Measurements from ENCODE around the gene FADS1. TPM values are rescaled to one million over a fixed set of nuclear protein-coding genes. Genes with fewer than 3 reads are reported as not detected.
A peak's percentile ranks its signal among the peaks of the same experiment; 100 is the strongest.

The FADS1 gene
- total and polyA plus RNA-seq, 2 donors from 2014 or later = 6.7 to 19.5 TPM

GRCh38 chr11:61854966-61855714 is 38.3 kb upstream of the FADS1 start:
- Histone ChIP-seq H3K9me3 (ENCODE audit: control insufficient read depth in 2 of 3, insufficient read depth in 1 of 3, low read length in 3 of 3) (no peaks in the 10 kb centered on the region), H3K4me3 (ENCODE audit: low read length in 3 of 3) (no peak overlapping the region), H3K9ac (ENCODE audit: low read length in 3 of 3) (no peak overlapping the region), H3K27me3 (ENCODE audit: control insufficient read depth, insufficient read depth, low read length) (no peaks in the 10 kb centered on the region), H3K4me1 (ENCODE audit: control insufficient read depth in 2 of 3, insufficient read depth in 2 of 3, low read depth in 1 of 3, low read length in 3 of 3) (no peaks in the 10 kb centered on the region), H3K27ac (ENCODE audit: low read depth in 2 of 2, low read length in 2 of 2) (no peak overlapping the region), H3K36me3 (ENCODE audit: control insufficient read depth in 2 of 3, insufficient read depth in 3 of 3, low read length in 3 of 3) (peaks cover 0 to 3% (median 0%) of the 10 kb centered on the region in 3 donors)
- peak in 1 of 5 donors; percentile 24 for DNase-seq
- intact Hi-C loops (cut with DNase I) = no loop called here
- no peak for FAIRE-seq
- no peak for TF ChIP-seq CTCF (IDR thresholded peaks at IDR 0.05; ENCODE audit: borderline replicate concordance, extremely low read depth, insufficient read depth)

- no peaks in the 10 kb centered on the region for H3K27me3 ChIP-seq (ENCODE audit: control insufficient read depth, insufficient read depth, low read length)
- H3K27ac ChIP-seq (ENCODE audit: low read depth in 2 of 2, low read length in 2 of 2) = no peak overlapping the region
- TF ChIP-seq CTCF (IDR thresholded peaks at IDR 0.05; ENCODE audit: borderline replicate concordance, extremely low read depth, insufficient read depth) = no peak
- H3K4me1 ChIP-seq (ENCODE audit: control insufficient read depth in 2 of 3, insufficient read depth in 2 of 3, low read depth in 1 of 3, low read length in 3 of 3) = no peaks in the 10 kb centered on the region
- peaks cover 0 to 3% (median 0%) of the 10 kb centered on the region in 3 donors for H3K36me3 ChIP-seq (ENCODE audit: control insufficient read depth in 2 of 3, insufficient read depth in 3 of 3, low read length in 3 of 3)
- no peak overlapping the region for H3K4me3 ChIP-seq (ENCODE audit: low read length in 3 of 3)
- intact Hi-C loops (cut with DNase I) = no loop called here
- DNase-seq (no peak), FAIRE-seq (no peak)
- no peak overlapping the region for H3K9ac ChIP-seq (ENCODE audit: low read length in 3 of 3)
- no peaks in the 10 kb centered on the region for H3K9me3 ChIP-seq (ENCODE audit: control insufficient read depth in 2 of 3, insufficient read depth in 1 of 3, low read length in 3 of 3)
Observed at GRCh38 chr11:61854206-61854895, 37.5 kb upstream of the FADS1 start.

- no peak overlapping the region for H3K27ac ChIP-seq (ENCODE audit: low read depth in 2 of 2, low read length in 2 of 2)
- TF ChIP-seq CTCF (IDR thresholded peaks at IDR 0.05; ENCODE audit: borderline replicate concordance, extremely low read depth, insufficient read depth) = no peak
- DNase-seq = no peak
- no peak overlapping the region for H3K9ac ChIP-seq (ENCODE audit: low read length in 3 of 3)
- no peak overlapping the region for H3K4me3 ChIP-seq (ENCODE audit: low read length in 3 of 3)
- peaks cover 0 to 3% (median 0%) of the 10 kb centered on the region in 3 donors for H3K36me3 ChIP-seq (ENCODE audit: control insufficient read depth in 2 of 3, insufficient read depth in 3 of 3, low read length in 3 of 3)
- no peaks in the 10 kb centered on the region for H3K9me3 ChIP-seq (ENCODE audit: control insufficient read depth in 2 of 3, insufficient read depth in 1 of 3, low read length in 3 of 3)
- intact Hi-C loops (cut with DNase I) = no loop called here
- no peaks in the 10 kb centered on the region for H3K27me3 ChIP-seq (ENCODE audit: control insufficient read depth, insufficient read depth, low read length)
- FAIRE-seq = no peak
- H3K4me1 ChIP-seq (ENCODE audit: control insufficient read depth in 2 of 3, insufficient read depth in 2 of 3, low read depth in 1 of 3, low read length in 3 of 3) = no peaks in the 10 kb centered on the region
Observed at GRCh38 chr11:61853698-61854169, 36.9 kb upstream of the FADS1 start.
